Heart right ventricle (tissue), 16 donors: ENCODE measurements around the gene NGEF. TPM values are rescaled to one million over a fixed set of nuclear protein-coding genes. Genes with fewer than 3 reads are reported as not detected.
A peak's percentile ranks its signal among the peaks of the same experiment; 100 is the strongest.

Experiments used
- ATAC-seq, 8 donors: fragments of 200-7000 bp; cut with Tn5 transposase; one replicate each; pipeline ENCODE4 v1.9.1; 2020; ENCODE audit warnings: mild to moderate bottlenecking in 8 of 8, moderate library complexity in 8 of 8, moderate number of reproducible peaks in 1 of 8
- DNase-seq, 2 donors: peaks; one replicate each; pipeline ENCODE4 v3.0.0-alpha.2; 2020
- H3K27ac ChIP-seq, 10 donors: fragments of 200-600 bp; sonication (generic) in 2 of 10; one replicate each; pipeline versions ENCODE4 v1.5.0 to v1.8.0; 2020 to 2022; ENCODE audit warnings: mild to moderate bottlenecking in 3 of 10
- H3K27me3 ChIP-seq, 7 donors: fragments of 200-600 bp; one replicate each; pipeline ENCODE4 v1.8.0; 2021 to 2022; ENCODE audit warnings: mild to moderate bottlenecking in 2 of 7
- H3K36me3 ChIP-seq, 9 donors: fragments of 200-600 bp; sonication (generic) in 1 of 9; one replicate each; pipeline versions ENCODE4 v1.5.0 to v1.8.0; 2020 to 2022; ENCODE audit warnings: mild to moderate bottlenecking in 2 of 9
- H3K4me1 ChIP-seq, 9 donors: fragments of 200-600 bp; sonication (generic) in 1 of 9; one replicate each; pipeline versions ENCODE4 v1.5.0 to v1.8.0; 2020 to 2022; ENCODE audit warnings: mild to moderate bottlenecking in 4 of 9
- H3K4me3 ChIP-seq, 10 donors: fragments of 200-600 bp; sonication (generic) in 2 of 10; one replicate each; pipeline versions ENCODE4 v1.5.0 to v1.8.0; 2020 to 2022; ENCODE audit warnings: mild to moderate bottlenecking in 7 of 10, moderate library complexity in 2 of 10
- H3K9me3 ChIP-seq, 11 donors: fragments of 200-600 bp in 10 of 11; sonication (generic) in 2 of 11; one replicate each; pipeline versions ENCODE4 v1.5.0 to v1.8.0; 2013 to 2022; ENCODE audit warnings: mild to moderate bottlenecking in 2 of 11, control low read depth in 1 of 11, moderate library complexity in 1 of 11
- CTCF ChIP-seq, 9 donors: fragments of 200-600 bp; sonication (generic) in 2 of 9; IDR thresholded peaks; one replicate each; pipeline versions ENCODE4 v1.5.0 to v1.8.0; 2021 to 2022; ENCODE audit warnings: antibody characterized with exemption in 9 of 9, mild to moderate bottlenecking in 5 of 9, moderate library complexity in 1 of 9
- WGBS, 2 donors: extraction: QIAGEN DNeasy Blood & Tissue Kit; methylation state at CpG; one replicate each; pipeline ENCODE4 v1.1.7; 2013; ENCODE audit warnings: inconsistent platforms in 1 of 2; 5-methylcytosine and 5-hydroxymethylcytosine counted together
- intact Hi-C, 10 donors: fragments of 100-400 bp; cut with DNase I; formaldehyde crosslinking; loops; one replicate each; pipeline versions ENCODE4 v1.11.1 to v1.14.2; 2022
- polyA plus RNA-seq, 2 donors: library from polyadenylated mRNA; stranded (reverse); fragments of 200-250 nt; gene quantifications; one replicate each; pipeline ENCODE4 v1.2.3, GENCODE V29; 2013
- total RNA-seq, 10 donors: library from RNA; stranded (reverse); fragmentation: NEBNext Ultra II Directional in 3 of 10; extraction: Animal tissue kit (Norgen Biotek cat#: 25700) in 3 of 10; gene quantifications; one replicate each; pipeline versions ENCODE4 v1.2.1 to v1.2.4, GENCODE V29; 2021 to 2023
- donor health status: Arrhythmogenic right ventricular cardiomyopathy.
- donor health status: ischemic (EF 13 %, LVEDD 7.1; RV severe dilation, severe dysfunction).
- donor health status: healthy with polysubstance abuse.
- donor health status: DM: no; HTN: yes; CAD: no.
- donor health status: DM: no; HTN: no; CAD: no.
- donor health status: ischemic (EF 25% LVEDD 6.9; RV normal size, moderate dysfunction).
- donor health status: ischemic (EF 25% LVEDD 5.7; RV mildly dilated, moderate dysfunction).
- donor health status: healthy.
- donor health status: DM: yes; HTN: yes; CAD: no.
- donor health status: Ischemic cardiomyopathy.
- donor health status: ischemic (EF 35%, LVEDD 5.7; RV mildly dilated, moderate dysfunction).
- donor health status: nonischemic (EF 11% LVEDD 7.7; RV severe dilation, severe dysfunction).
- donor health status: DM: yes; HTN: yes; CAD: no.
- donor health status: PGD.
- donor health status: ischemic (EF 29% LVEDD 5.4; RV normal size, mild dysfunction).
- donor health status: nonischemic (EF 23%, LVEDD 6.1; RV moderate dilation, normal function).

NGEF gene
- total and polyA plus RNA-seq, 12 donors = 0.27 to 0.75 (median 0.54) TPM; not detected in 3

GRCh38 chr2:233034091-233034882, 21.2 kb upstream of the NGEF start:
- TF ChIP-seq CTCF (IDR thresholded peaks at IDR 0.05) = no peak
- Histone ChIP-seq H3K27ac (no peak overlapping the region), H3K4me1 (no peaks in the 10 kb centered on the region), H3K27me3 (peaks cover 0 to 3% (median 0%) of the 10 kb centered on the region in 7 donors), H3K9me3 (no peaks in the 10 kb centered on the region), H3K36me3 (no peaks in the 10 kb centered on the region), H3K4me3 (no peak overlapping the region)
- intact Hi-C loops = loop anchor here in 1 of 10 donors (10.0 kb wide), 1 partner anchor 179 kb away; no protein-coding TSS in a partner anchor
- DNase-seq (no peak), ATAC-seq (peak in 1 of 8 donors; percentile 41)
- 91 to 95% methylated on average over 37 of the region's 37 CpGs for WGBS, 2 donors

GRCh38 chr2:233033672-233034071, 20.6 kb upstream of the NGEF start:
- no peak for ATAC-seq
- WGBS, 2 donors = 85 to 87% methylated on average over 9 of the region's 9 CpGs
- Histone ChIP-seq H3K4me3 (no peak overlapping the region), H3K27me3 (no peaks in the 10 kb centered on the region), H3K4me1 (no peaks in the 10 kb centered on the region), H3K27ac (no peak overlapping the region), H3K36me3 (no peaks in the 10 kb centered on the region), H3K9me3 (no peaks in the 10 kb centered on the region)
- TF ChIP-seq CTCF (IDR thresholded peaks at IDR 0.05) = no peak
- intact Hi-C loops = loop anchor here in 1 of 10 donors (10.0 kb wide), 1 partner anchor 179 kb away; no protein-coding TSS in a partner anchor
- DNase-seq = no peak

GRCh38 chr2:233032551-233033320, 19.7 kb upstream of the NGEF start, which contains the start of gene NEU2:
NEU2 (plus strand) TSS chr2:233032672; CDS start chr2:233032672, 0 bp downstream.
- Histone ChIP-seq H3K4me1 (no peaks in the 10 kb centered on the region), H3K27ac (no peak within 1 kb of the TSS), H3K9me3 (no peaks in the 10 kb centered on the region), H3K4me3 (no peak within 1 kb of the TSS), H3K27me3 (no peaks in the 10 kb centered on the region), H3K36me3 (no peaks in the 10 kb centered on the region)
- 89 to 93% methylated on average over 13 of the region's 13 CpGs for WGBS, 2 donors
- ATAC-seq = no peak
- TF ChIP-seq CTCF (IDR thresholded peaks at IDR 0.05) = no peak
- DNase-seq = no peak
- intact Hi-C loops = loop anchor here in 1 of 10 donors (10.0 kb wide), 1 partner anchor 178 kb away; no protein-coding TSS in a partner anchor
